Breast epithelium (tissue), 4 donors: ENCODE measurements around the gene OPN1LW. TPM values are rescaled to one million over a fixed set of nuclear protein-coding genes. Genes with fewer than 3 reads are reported as not detected.
"Not testable (repeated sequence)": the region's sequence is repeated elsewhere in the genome, so short reads cannot be mapped to it uniquely, and the experiment has no call there.

Experiments
- DNase-seq, 2 donors: peaks; one replicate each; pipeline ENCODE4 v3.0.0-alpha.2; 2019; ENCODE audit warnings: low spot score in 2 of 2
- H3K27ac ChIP-seq, 2 donors: fragments of 200-600 bp; sonication (generic) in 1 of 2; one replicate each; pipeline ENCODE4 v1.5.1; 2016 to 2019; ENCODE audit warnings: mild to moderate bottlenecking in 1 of 2
- H3K27me3 ChIP-seq, 2 donors: fragments of 200-600 bp; sonication (generic) in 1 of 2; one replicate each; pipeline versions ENCODE4 v1.5.1 to v1.6.0; 2017 to 2019; ENCODE audit warnings: control low read depth in 1 of 2, mild to moderate bottlenecking in 1 of 2
- H3K36me3 ChIP-seq: fragments of 200-600 bp; one replicate; pipeline ENCODE4 v1.5.1; 2019
- H3K4me1 ChIP-seq, 2 donors: fragments of 200-600 bp; sonication (generic); one replicate each; pipeline ENCODE4 v1.5.1; 2016 to 2019; ENCODE audit warnings: control low read depth in 1 of 2
- H3K4me3 ChIP-seq, 3 donors: fragments of 200-600 bp; sonication (generic); 1 replicate in 2 of 3; 2 replicates in 1 of 3; pipeline ENCODE4 v1.5.1; 2016 to 2019; ENCODE audit warnings: mild to moderate bottlenecking in 3 of 3, moderate library complexity in 2 of 3
- H3K9me3 ChIP-seq, 2 donors: fragments of 200-600 bp; sonication (generic) in 1 of 2; one replicate each; pipeline ENCODE4 v1.5.1; 2016 to 2019; ENCODE audit warnings: control low read depth in 1 of 2
- POLR2A ChIP-seq: fragments of 450-650 bp; IDR thresholded peaks from one replicate; pipeline ENCODE4 v1.6.1; 2016; ENCODE audit warnings: antibody characterized with exemption, mild to moderate bottlenecking, moderate library complexity
- POLR2AphosphoS5 ChIP-seq, 3 donors: sonication (generic); formaldehyde crosslinking; IDR thresholded peaks; one replicate each; pipeline ENCODE4 v1.6.1; 2017; ENCODE audit warnings: antibody characterized with exemption in 3 of 3
- intact Hi-C: fragments of 100-400 bp; cut with DNase I; formaldehyde crosslinking; loops from one replicate; pipeline ENCODE4 v1.15.1; 2023; ENCODE audit warnings: low total_unique reads
- total RNA-seq, 3 donors: library from RNA; depleted of rRNA; stranded (reverse); fragments of >200 nt; gene quantifications; one replicate each; pipeline ENCODE4 v1.1.0, GENCODE V29; 2016
- TF ChIP-seq, protein P1 (sequence below), 3 donors: fragments of 450-650 bp; IDR thresholded peaks; one replicate each; pipeline ENCODE4 v1.5.1; 2016 to 2017; ENCODE audit warnings: antibody characterized with exemption in 3 of 3, mild to moderate bottlenecking in 3 of 3, moderate library complexity in 3 of 3

The OPN1LW gene
- not detected for total RNA-seq

DNA sequence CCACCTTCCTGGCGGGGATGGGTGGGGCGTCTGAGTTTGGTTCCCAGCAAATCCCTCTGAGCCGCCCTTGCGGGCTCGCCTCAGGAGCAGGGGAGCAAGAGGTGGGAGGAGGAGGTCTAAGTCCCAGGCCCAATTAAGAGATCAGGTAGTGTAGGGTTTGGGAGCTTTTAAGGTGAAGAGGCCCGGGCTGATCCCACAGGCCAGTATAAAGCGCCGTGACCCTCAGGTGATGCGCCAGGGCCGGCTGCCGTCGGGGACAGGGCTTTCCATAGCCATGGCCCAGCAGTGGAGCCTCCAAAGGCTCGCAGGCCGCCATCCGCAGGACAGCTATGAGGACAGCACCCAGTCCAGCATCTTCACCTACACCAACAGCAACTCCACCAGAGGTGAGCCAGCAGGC, at the start of gene OPN1LW:
Gene OPN1LW (plus strand): TSS at position 234 of the 400 bp plus-strand sequence. CDS start 41 bp downstream, at position 275.
- H3K36me3 ChIP-seq, H3K27ac ChIP-seq, H3K4me3 ChIP-seq, H3K9me3 ChIP-seq, intact Hi-C loops, H3K4me1 ChIP-seq, DNase-seq: not testable (repeated sequence)
- peaks cover 0 to 19% of the 10 kb centered on the region in 2 donors for H3K27me3 ChIP-seq

DNA sequence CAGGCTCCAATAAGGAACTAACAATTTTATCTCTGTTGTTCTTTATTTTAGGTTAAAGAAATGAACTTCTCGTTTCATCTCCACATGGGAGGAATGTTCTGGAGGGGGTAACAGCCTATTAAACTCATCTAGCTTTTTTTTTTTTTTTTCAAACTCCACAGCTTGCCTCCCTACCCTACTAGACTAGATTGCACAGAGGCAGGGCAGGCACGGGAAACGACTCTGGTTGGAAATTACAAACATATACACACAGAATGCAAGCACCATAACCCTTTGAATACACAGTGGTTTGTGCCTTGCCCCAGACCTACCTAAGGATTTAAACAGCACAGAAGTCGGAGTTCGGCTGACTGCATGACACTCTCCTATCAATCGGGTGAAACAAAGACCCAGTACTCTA, 49.2 kb upstream of the OPN1LW start:
- no peak for TF ChIP-seq POLR2A
- TF ChIP-seq, protein P1, sequence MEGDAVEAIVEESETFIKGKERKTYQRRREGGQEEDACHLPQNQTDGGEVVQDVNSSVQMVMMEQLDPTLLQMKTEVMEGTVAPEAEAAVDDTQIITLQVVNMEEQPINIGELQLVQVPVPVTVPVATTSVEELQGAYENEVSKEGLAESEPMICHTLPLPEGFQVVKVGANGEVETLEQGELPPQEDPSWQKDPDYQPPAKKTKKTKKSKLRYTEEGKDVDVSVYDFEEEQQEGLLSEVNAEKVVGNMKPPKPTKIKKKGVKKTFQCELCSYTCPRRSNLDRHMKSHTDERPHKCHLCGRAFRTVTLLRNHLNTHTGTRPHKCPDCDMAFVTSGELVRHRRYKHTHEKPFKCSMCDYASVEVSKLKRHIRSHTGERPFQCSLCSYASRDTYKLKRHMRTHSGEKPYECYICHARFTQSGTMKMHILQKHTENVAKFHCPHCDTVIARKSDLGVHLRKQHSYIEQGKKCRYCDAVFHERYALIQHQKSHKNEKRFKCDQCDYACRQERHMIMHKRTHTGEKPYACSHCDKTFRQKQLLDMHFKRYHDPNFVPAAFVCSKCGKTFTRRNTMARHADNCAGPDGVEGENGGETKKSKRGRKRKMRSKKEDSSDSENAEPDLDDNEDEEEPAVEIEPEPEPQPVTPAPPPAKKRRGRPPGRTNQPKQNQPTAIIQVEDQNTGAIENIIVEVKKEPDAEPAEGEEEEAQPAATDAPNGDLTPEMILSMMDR (IDR thresholded peaks at IDR 0.05), result no peak
- Histone ChIP-seq H3K9me3 (no peaks in the 10 kb centered on the region), H3K36me3 (no peaks in the 10 kb centered on the region), H3K27me3 (peaks cover 0 to 39% of the 10 kb centered on the region in 2 donors), H3K4me1 (peaks cover 0 to 3% of the 10 kb centered on the region in 2 donors), H3K27ac (no peak overlapping the region), H3K4me3 (peak overlapping the region in 2 of 3 donors; percentile 8 to 40)
- DNase-seq, result no peak
- intact Hi-C loops, result no loop called here

DNA sequence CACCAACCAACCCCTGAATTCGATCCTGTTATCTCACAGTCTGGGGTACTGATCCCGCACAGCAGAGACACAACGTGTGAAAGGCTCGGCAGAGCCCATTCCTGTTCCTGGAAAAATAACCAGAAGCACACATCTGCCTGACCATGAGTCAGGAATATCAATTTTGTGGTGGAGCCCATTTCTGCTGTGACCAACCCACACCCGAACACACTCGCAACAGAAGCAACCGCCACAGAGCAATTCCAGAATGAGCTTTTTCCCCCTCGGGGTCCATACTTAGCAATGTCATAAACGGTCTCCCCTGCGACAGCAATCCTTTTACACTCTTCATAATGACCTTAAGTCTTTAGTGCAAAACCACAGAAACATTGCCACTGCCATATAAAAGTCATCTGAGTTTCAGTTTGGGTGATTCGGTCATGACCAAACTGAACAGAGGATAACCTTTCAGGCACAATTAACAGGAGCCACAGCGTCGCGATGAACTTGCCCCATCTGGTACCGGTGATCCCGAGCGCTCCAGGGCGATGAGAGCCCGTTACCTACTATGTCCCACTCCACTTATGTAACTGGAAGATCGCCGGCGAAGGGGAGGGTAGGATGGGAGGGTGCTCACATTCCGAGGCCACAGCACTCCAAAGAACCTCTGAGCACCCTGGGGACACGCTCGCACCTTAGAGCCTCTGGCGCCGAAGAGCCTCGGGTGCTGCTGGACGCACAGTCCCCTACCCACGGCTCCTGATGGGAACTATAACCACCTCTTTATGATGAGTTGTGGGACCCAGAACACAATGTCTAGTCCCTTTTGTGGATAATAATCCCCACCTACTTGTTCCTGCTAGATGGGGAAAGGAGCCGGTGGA, 47.7 kb upstream of the OPN1LW start:
- Histone ChIP-seq H3K36me3 (no peaks in the 10 kb centered on the region), H3K27ac (peak overlapping the region; percentile 96 to 100), H3K4me3 (peak overlapping the region; percentile 65 to 88 (median 76)), H3K4me1 (peaks cover 0 to 3% of the 10 kb centered on the region in 2 donors), H3K9me3 (no peaks in the 10 kb centered on the region), H3K27me3 (peaks cover 0 to 43% of the 10 kb centered on the region in 2 donors)
- no peak for TF ChIP-seq POLR2A
- TF ChIP-seq, protein P1 (IDR thresholded peaks at IDR 0.05), result no peak
- DNase-seq, result no peak
- intact Hi-C loops, result no loop called here

DNA sequence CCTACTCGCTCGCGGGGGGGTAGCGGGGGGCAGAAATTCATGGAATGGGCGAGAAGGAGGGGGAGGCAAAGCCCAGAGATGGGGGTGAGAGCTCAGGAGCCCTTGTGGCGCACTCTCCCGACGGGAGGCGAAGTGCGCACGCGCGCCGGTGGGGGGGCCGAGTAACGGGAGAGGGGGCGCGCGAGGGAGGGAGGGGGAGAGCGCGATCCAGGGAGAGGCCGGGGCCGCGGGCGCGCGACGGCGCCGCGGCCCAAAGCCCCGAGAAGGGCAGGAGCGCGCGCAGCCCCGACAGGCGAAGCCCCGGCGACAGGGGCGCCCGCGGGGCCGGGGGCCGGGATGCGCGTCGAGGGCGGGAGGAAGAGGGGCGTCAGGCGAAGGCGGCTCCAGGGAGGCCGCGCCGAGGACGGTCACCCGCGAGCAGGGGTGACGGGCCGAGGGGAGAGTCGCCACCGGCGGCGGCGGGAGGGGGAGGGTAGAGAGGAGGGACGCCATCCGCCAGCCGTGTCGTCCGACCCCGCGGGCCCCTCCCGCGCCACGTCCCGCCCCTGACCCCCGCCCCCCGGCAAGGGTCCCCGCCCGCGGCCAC, 46.9 kb upstream of the OPN1LW start:
- peak; percentile 52 to 55 for DNase-seq
- TF ChIP-seq POLR2A (no peak), POLR2AphosphoS5 (IDR thresholded peaks at IDR 0.05) (no peak)
- TF ChIP-seq, protein P1 (IDR thresholded peaks at IDR 0.05), result no peak
- peak overlapping the region; percentile 65 to 88 (median 76) for H3K4me3 ChIP-seq
- no peaks in the 10 kb centered on the region for H3K9me3 ChIP-seq
- H3K27ac ChIP-seq, result peak overlapping the region; percentile 96 to 100
- H3K27me3 ChIP-seq, result peaks cover 0 to 37% of the 10 kb centered on the region in 2 donors
- H3K4me1 ChIP-seq, result peaks cover 0 to 3% of the 10 kb centered on the region in 2 donors
- intact Hi-C loops, result no loop called here
- no peaks in the 10 kb centered on the region for H3K36me3 ChIP-seq

DNA sequence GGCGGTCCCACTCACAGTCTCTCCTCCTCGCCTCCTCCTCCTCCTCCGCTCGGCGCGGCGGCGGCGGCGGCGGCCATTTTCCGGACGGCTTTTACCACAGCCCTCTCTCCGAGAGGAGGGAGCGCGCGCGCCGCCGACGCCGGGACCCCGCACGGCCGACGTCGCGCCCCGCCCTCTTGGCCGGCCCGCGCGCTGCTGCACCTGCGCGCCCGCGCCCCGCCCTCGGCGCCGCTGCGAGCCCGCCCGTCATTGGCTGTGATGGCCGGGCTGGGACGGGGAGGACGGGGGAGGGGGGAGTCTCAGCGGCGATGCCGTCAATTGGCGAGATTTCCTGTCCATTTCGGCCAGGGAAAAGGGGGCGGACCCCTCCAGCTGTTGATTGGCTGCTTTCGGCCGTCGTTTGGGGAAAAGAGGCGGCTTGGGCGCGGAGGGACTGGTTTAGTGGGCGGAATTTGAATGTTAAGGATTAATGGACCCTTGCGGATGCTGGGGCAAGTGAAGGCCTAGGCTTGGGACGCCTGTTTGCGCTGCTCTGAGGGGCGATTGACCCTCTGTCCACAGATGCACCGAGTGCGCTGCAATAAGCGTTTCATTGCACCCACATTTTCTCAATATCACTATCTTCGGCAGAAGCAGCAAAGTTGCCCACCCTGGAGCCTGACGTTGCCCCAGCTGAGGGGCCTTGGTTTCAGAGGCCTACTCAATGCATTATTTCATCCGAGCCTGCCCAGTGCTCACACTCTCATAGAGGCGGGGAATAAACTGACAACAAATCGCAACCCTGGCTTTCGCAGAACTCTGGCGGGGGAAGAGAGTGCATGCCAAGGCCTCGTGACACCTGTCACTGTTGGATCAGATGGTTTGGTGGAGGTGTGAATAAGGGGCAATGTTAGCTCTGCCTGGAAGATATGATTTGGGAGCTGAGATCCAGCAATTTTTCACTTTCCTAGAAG, 46.2 kb upstream of the OPN1LW start, which contains the start of gene MECP2:
Gene MECP2 (minus strand): TSS at position 129 of the 953 bp plus-strand sequence.
- Histone ChIP-seq H3K4me1 (peaks cover 0 to 3% of the 10 kb centered on the region in 2 donors), H3K36me3 (no peaks in the 10 kb centered on the region), H3K4me3 (peak within 1 kb of the TSS; percentile 65 to 88 (median 76)), H3K9me3 (no peaks in the 10 kb centered on the region), H3K27me3 (peaks cover 0 to 41% of the 10 kb centered on the region in 2 donors), H3K27ac (peak within 1 kb of the TSS; percentile 96 to 100)
- peak; percentile 90 to 92 for DNase-seq
- intact Hi-C loops, result no loop called here
- TF ChIP-seq POLR2AphosphoS5 (IDR thresholded peaks at IDR 0.05) (peak in 2 of 3 donors; percentile 5 to 62), POLR2A (no peak)
